DOHH2 (cell line): ENCODE data around the gene HSPA2.

Experiments
- EZH2phosphoT487 ChIP-seq: fragments of 200-600 bp; sonication (generic); IDR thresholded peaks from 2 replicates; pipeline ENCODE4 v1.6.1; 2017; ENCODE audit warnings: borderline replicate concordance, mild to moderate bottlenecking, antibody characterized with exemption, low read length, moderate library complexity, mixed read lengths
- TF ChIP-seq, protein P1 (sequence below): fragments of 200-600 bp; sonication (generic); IDR thresholded peaks from one replicate; pipeline ENCODE4 v1.5.1; 2014; ENCODE audit warnings: antibody characterized with exemption, mild to moderate bottlenecking, low read depth, low read length; ENCODE audit not compliant: poor library complexity, severe bottlenecking

DNA sequence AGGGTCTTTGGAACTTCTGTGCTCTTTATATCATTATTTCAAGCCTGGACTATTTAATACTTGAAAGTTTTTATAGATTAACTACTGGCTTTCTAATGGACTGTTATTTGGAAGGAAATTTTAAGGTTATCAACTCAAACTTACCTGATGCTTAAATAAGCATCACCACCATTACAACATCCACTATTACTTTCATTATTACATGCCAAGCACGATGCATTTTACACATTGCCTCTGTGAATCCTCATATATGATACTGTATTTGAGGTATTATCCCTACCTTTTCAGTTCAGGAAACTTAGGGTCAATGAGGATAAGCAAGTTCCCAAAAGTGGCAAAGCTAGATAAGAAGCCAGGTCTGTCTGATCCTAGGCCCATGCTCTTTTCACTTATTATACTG is 23.6 kb upstream of the HSPA2 start:
- TF ChIP-seq, protein P1, sequence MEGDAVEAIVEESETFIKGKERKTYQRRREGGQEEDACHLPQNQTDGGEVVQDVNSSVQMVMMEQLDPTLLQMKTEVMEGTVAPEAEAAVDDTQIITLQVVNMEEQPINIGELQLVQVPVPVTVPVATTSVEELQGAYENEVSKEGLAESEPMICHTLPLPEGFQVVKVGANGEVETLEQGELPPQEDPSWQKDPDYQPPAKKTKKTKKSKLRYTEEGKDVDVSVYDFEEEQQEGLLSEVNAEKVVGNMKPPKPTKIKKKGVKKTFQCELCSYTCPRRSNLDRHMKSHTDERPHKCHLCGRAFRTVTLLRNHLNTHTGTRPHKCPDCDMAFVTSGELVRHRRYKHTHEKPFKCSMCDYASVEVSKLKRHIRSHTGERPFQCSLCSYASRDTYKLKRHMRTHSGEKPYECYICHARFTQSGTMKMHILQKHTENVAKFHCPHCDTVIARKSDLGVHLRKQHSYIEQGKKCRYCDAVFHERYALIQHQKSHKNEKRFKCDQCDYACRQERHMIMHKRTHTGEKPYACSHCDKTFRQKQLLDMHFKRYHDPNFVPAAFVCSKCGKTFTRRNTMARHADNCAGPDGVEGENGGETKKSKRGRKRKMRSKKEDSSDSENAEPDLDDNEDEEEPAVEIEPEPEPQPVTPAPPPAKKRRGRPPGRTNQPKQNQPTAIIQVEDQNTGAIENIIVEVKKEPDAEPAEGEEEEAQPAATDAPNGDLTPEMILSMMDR, result no peak
- TF ChIP-seq EZH2phosphoT487, result no peak
